Lower leg skin (tissue), 4 donors: ENCODE results near the gene CIDEB. TPM values are rescaled to one million over a fixed set of nuclear protein-coding genes. Genes with fewer than 3 reads are reported as not detected.
"Not testable (repeated sequence)": the region's sequence is repeated elsewhere in the genome, so short reads cannot be mapped to it uniquely, and the experiment has no call there.

Source experiments
- DNase-seq, 2 donors: peaks; one replicate each; pipeline ENCODE4 v3.0.0-alpha.2; 2019; ENCODE audit warnings: low spot score in 2 of 2
- H3K4me3 ChIP-seq: fragments of 200-600 bp; sonication (generic); 2 replicates; pipeline ENCODE4 v1.5.1; 2017; ENCODE audit warnings: mild to moderate bottlenecking, low read depth; ENCODE audit not compliant: poor library complexity, severe bottlenecking
- CTCF ChIP-seq, 3 donors: fragments of 450-650 bp; IDR thresholded peaks; one replicate each; pipeline ENCODE4 v1.5.1; 2016; ENCODE audit warnings: antibody characterized with exemption in 3 of 3, mild to moderate bottlenecking in 3 of 3, moderate library complexity in 2 of 3
- POLR2A ChIP-seq, 2 donors: fragments of 450-650 bp; IDR thresholded peaks; one replicate each; pipeline ENCODE4 v1.6.1; 2016 to 2017; ENCODE audit warnings: antibody characterized with exemption in 2 of 2, mild to moderate bottlenecking in 1 of 2, moderate library complexity in 1 of 2
- WGBS, 2 donors: methylation state at CpG; one replicate each; pipeline ENCODE4 v1.1.5; 2018; 5-methylcytosine and 5-hydroxymethylcytosine counted together
- intact Hi-C: fragments of 100-400 bp; cut with DNase I; formaldehyde crosslinking; loops from one replicate; pipeline ENCODE4 v1.15.0; 2023; ENCODE audit warnings: low total_unique reads
- total RNA-seq, 4 donors: library from RNA; depleted of rRNA; stranded (reverse); fragments of >200 nt; gene quantifications; one replicate each; pipeline ENCODE4 v1.1.0, GENCODE V29; 2016

The CIDEB gene
- total RNA-seq, 4 donors from 2014 or later = 10.6 to 29.8 (median 25.1) TPM

- DNase-seq = peak in 1 of 2 donors; percentile 93
- H3K4me3 ChIP-seq = no peak overlapping the region
- 72 to 88% methylated on average over 9 of the region's 9 CpGs for WGBS, 2 donors
- TF ChIP-seq POLR2A (IDR thresholded peaks at IDR 0.05) (no peak), CTCF (IDR thresholded peaks at IDR 0.05) (no peak)
- intact Hi-C loops = no loop called here
Measured at GRCh38 chr14:24329736-24330135, 22.0 kb upstream of the CIDEB start.

GRCh38 chr14:24329073-24329663, 21.4 kb upstream of the CIDEB start:
- H3K4me3 ChIP-seq = no peak overlapping the region
- TF ChIP-seq CTCF (IDR thresholded peaks at IDR 0.05) (no peak), POLR2A (IDR thresholded peaks at IDR 0.05) (no peak)
- no peak for DNase-seq
- intact Hi-C loops = no loop called here
- 90 to 93% methylated on average over 11 to 12 of the region's 12 CpGs for WGBS, 2 donors

GRCh38 chr14:24327914-24328313, 20.1 kb upstream of the CIDEB start:
- peak in 1 of 2 donors; percentile 92 for DNase-seq
- intact Hi-C loops, H3K4me3 ChIP-seq: not testable (repeated sequence)
- 7 to 9% methylated on average over 9 of the region's 9 CpGs for WGBS, 2 donors

- WGBS, 2 donors = 89 to 100% methylated on average over 2 of the region's 2 CpGs
- no peak overlapping the region for H3K4me3 ChIP-seq
- TF ChIP-seq CTCF (IDR thresholded peaks at IDR 0.05) (no peak), POLR2A (IDR thresholded peaks at IDR 0.05) (no peak)
- intact Hi-C loops = no loop called here
- DNase-seq = no peak
Measured at GRCh38 chr14:24327303-24327702, 19.5 kb upstream of the CIDEB start.

- intact Hi-C loops = no loop called here
- no peak for DNase-seq
- no peak for TF ChIP-seq CTCF (IDR thresholded peaks at IDR 0.05)
- no peak for TF ChIP-seq POLR2A (IDR thresholded peaks at IDR 0.05)
- WGBS, 2 donors = 85% methylated on average over 9 of the region's 9 CpGs
- no peak overlapping the region for H3K4me3 ChIP-seq
Measured at GRCh38 chr14:24325963-24326362, 18.2 kb upstream of the CIDEB start.

GRCh38 chr14:24325041-24325530, 17.3 kb upstream of the CIDEB start:
- no peak overlapping the region for H3K4me3 ChIP-seq
- no peak for DNase-seq
- TF ChIP-seq CTCF (IDR thresholded peaks at IDR 0.05) = no peak
- TF ChIP-seq POLR2A (IDR thresholded peaks at IDR 0.05) = no peak
- WGBS, 2 donors = 82 to 87% methylated on average over 5 of the region's 5 CpGs
- intact Hi-C loops = no loop called here
